Frontal cortex (tissue), 4 donors: Measurements from ENCODE around the gene DLG5. TPM values are rescaled to one million over a fixed set of nuclear protein-coding genes. Genes with fewer than 3 reads are reported as not detected.

Source experiments
- DNase-seq, 2 donors: peaks; one replicate each; pipeline ENCODE4 v3.0.0; 2012; ENCODE audit warnings: low spot score in 2 of 2
- FAIRE-seq: peaks from 2 replicates; lab custom pipeline; 2012; peaks lifted over from hg19 to GRCh38; lab: Jason Lieb, UNC
- total RNA-seq: library from RNA; depleted of rRNA; stranded (reverse); fragments of >200 nt; gene quantifications from one replicate; pipeline ENCODE4 v1.2.3, GENCODE V29; 2014
- donor health status: control.
- donor health status: control.
- donor health status: control.

DLG5 gene
- total RNA-seq, 1 donor from 2014 or later, result 33.4 TPM

DNA sequence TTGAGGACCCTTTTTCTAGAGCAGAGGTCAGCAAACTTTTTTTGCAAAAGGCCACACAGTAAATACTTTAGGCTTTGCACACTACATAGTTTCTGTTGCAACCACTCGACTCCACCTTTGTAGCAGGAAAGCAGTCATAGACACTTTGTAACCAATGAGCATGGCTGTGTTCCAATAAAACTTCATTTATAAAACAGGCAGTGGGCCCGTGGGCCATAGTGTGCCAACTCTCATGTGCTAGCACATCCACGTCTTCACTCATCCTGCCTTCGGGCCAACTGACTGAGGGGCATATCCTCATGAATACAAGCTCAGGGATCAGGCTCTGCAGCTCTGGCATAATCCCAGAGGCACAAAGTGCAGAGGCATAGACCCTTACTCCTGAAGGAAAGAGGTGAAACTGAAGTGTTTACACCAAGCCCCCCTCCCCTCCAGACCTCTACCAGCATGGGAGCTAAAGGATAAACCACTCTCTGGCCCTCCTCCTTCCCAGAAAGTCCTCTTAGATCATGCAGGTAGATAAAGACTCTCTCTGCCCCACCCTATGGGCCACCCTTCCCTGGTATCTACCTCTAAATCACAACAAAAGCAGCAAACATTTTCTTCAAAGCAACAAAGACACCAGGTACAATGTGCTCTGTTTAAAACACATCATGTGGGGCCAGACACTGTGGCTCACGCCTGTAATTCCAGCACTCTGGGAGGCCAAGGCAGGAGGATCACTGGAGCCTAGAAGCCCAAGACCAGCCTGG, 71.0 kb downstream of the DLG5 start:
- DNase-seq (no peak), FAIRE-seq (no peak)

DNA sequence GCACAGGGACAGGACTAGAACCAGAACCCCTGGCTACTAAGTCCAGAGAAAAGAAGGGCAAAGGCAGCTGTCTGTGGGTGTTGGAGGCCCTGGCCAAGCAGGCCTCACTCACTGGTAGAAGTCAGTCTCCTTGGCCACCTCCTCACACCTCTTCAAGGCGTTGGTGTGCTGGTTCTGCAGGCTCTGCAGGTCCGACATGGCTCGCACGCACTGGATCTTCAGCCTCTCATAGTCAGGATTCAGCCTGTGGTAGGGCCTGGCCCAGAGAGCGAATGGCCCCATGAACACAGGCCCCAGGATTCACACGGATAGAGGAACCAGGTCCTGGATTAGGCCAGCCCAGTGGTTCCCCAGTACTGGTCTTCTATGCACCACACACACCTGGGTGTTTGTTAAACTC, 72.4 kb downstream of the DLG5 start:
- FAIRE-seq, result no peak

DNA sequence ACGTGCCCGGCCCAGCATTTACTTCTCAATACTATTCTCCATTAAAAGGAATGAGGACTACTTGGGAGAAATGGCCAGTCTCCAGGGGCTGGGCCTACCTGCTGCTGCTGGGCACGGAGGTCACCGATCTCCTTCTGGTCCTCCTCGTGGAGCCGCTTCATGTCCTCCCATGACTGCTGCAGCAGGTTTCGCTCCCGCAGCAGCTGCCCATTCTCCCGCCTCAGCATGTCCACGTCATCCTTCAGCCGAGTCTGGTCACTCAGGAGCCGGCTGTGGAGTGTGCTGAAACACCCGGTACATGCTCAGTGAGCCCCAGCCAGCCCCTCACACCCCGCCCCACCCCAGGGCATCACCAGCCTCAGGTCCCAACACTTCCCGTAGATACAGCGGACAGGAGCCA, 73.3 kb downstream of the DLG5 start:
- DNase-seq, result no peak
- FAIRE-seq, result no peak

More for the DNA sequence above, 72.4 kb downstream of the DLG5 start:
- no peak for DNase-seq

DNA sequence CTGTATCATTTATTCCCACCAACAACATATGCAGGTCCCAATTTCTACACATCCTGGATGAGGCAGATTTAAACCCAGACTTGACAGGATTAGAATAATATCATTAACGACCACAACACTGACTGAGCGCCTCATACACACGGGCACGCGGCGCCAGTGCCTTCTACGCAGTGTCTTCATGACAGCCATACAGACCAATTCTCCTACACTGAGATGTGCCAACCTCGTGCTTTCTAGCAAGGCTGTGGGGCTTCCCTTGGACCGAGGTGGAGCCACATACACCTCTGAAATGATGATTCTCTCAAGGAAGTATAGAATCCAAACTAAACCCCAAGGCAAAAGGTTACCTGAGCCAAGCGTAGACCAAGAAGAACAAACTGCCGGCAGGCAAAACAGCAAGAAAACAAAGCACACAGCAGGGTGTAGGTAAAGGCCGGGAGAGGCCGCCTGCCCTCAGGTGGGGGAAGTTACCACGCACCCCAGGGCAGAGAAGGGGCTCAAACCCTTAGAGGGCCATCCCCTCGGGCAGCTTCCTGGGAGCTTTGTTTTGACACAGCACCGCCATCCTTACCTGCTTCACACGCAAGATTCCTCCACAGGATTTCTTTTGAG, 75.8 kb downstream of the DLG5 start:
- FAIRE-seq, result no peak
- no peak for DNase-seq

DNA sequence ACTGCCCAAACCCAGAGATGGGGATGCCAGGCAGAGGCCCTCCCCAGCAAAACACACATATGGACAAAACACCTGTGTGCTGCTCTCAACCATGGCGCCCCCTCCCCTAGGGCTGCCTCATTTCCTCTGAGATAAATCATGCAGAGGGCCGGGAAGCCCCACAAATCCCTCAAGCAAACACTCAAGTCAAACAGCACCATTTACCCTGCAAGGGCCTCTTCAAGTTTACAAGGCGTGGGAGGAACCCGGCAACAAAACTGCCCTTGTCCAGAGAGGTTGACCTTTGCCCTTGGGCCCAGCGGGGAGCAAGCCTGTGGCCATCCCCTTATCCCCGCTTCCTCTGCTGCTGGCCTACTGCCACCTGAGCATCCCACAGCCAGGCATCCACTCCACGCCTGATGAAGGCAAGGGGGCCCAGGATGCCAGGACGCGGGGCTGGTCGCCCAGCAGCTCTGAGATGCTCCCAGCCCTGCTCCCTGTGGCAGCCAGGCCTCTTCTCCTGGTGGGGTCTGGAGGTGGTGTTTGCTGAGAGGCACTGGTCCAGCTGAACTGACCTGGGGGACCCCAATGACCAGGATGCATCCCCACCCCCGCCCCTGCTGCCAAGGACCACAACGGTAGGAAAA, 77.4 kb downstream of the DLG5 start:
- no peak for DNase-seq
- FAIRE-seq, result no peak

DNA sequence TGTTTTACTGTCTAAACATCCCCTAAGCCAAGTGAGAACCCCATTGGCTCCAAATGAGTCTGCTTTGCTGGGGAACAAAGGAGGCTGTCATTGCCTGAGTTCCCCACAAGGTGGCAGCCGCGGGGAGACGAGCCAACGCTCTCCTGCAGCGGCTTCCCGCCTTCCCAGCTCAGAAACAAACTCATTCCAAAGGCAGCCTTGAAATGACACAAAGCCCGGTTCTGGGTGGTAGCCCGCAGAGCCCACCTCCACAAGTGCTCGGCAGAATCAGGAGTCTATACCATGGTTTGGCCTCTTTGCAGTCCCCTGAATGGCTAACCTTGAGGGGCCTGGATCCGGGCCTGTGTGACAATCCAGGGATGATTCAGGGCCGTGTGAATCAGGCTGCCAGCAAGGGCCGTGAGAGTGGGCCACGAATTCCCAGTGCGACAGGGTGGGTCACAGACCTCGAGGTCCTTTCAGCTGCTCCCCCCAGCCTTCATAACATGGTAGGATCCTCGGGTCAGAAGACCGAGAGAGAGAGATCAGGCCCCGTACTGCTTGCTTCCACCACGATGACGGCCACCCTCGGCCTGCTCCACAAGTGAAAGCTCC, 79.7 kb downstream of the DLG5 start:
- FAIRE-seq, result no peak
- DNase-seq, result peak; percentile 65 to 82

DNA sequence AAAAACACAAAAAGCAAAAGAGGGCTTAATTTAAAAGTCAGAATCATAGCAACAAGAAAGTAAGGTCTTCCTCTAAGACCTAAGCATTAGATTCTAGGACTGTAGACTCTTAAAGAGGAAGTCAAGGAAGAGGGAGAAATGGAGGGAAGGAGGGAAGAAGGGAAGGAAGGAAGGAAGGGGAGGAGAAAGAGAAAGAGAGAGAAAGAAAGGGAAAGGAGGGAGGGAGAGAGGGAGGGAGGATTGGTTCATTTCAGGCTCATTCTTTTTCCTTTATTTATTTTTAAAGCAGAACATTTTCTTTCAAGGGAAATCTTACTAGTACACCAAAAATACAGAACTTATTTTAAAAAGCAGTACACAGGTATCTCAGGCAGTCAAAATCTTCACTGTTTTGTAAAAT, 81.1 kb downstream of the DLG5 start:
- FAIRE-seq, result no peak
- no peak for DNase-seq

DNA sequence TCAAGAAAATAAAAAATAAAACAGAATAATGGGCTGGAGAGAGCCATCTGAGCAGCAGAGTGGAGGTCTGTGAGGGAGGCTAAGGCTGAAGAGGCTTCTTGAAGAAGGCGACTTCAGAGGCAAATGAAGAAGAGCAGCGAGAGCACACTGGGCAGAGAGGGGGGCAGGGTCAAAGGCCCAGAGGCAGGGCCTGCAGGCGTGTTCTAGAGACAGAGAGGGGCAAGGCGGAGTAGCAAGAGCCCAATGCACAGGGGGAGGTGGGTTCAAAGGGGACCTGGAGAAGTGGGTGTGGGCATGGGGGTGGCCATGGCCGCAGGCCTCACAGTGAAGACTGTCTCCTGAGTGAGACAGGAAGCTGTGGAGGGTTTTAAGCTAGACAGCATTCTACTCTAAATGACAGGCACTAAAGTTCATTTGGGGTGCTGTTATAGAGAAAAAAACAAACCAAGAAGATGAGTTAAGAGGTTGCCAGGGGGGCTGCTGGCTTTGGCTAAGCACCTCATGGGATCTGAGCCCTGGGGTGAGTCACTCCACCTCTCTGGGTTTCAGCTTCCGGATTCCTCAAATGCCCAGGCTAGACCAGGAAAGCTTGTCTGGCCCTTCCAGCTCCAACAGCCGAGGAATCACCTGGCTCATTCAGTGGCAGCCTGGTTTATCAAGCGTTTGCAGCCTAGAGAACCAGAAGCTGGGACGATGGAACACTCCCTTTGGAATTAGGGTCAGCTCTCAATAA, 81.7 kb downstream of the DLG5 start:
- DNase-seq (no peak), FAIRE-seq (no peak)

DNA sequence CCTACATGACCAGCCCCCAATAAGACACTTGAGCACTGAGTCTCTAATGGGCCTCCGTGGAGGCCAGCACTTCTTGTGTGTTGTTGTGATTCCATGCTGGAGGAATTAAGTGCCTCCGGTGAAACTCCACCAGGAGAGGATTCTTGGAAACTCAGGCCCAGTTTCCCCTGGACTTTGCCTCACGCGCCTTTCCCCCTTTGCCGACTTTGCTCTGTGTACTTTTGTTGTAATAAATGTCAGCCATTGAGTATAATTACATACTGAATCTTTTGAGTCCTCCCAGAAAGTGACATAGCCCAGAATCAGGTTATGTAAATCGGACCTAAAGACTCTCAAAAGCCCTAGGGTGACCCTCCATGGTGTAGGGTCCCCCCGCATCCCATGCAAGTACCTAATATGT, 82.4 kb downstream of the DLG5 start:
- FAIRE-seq (no peak), DNase-seq (no peak)

DNA sequence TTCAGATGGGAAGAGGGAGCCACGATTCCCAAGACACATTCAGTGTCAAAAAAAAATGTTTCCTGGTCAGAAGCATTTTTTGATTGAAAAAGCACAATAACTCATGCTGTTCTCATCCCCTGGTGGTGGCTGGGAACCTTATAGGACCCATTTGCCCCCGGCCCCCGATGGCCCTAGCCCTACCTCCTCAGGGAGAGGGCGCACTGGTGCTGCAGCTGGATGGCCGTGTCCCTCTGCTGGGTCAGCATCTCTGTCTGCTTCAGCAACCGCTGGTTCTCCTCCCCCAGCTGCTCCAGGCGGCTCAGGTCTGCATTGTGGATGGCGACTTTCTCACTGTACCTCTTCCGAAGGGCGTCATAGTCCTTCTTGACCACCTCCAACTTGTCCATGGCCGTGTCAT, 83.3 kb downstream of the DLG5 start:
- DNase-seq (no peak), FAIRE-seq (no peak)

DNA sequence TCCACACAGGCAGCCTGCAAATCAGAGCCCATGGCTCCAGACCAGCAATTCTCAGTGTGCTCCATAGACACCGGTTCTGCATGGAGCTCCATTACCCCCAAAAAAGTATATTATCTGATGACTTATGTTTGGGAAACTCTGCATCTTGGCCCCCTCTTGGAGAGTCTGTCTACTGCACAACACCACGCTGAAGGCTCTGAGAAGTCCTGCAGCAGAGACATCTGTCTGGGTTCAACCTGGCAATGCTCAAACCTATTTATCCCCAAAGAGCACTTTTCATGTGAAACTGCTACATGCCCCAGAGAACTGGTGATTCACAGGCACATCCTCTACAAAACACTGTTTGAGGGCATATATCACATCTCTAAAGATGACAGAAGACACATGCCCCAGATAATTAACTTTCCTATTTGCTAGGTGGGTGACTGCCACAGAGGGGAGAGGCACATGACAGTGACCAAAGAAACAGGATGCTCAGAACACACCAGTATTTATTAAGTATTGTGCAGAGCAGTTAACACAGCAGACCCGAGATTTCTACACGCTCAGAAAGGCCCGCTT, 83.8 kb downstream of the DLG5 start:
- DNase-seq (no peak), FAIRE-seq (no peak)

DNA sequence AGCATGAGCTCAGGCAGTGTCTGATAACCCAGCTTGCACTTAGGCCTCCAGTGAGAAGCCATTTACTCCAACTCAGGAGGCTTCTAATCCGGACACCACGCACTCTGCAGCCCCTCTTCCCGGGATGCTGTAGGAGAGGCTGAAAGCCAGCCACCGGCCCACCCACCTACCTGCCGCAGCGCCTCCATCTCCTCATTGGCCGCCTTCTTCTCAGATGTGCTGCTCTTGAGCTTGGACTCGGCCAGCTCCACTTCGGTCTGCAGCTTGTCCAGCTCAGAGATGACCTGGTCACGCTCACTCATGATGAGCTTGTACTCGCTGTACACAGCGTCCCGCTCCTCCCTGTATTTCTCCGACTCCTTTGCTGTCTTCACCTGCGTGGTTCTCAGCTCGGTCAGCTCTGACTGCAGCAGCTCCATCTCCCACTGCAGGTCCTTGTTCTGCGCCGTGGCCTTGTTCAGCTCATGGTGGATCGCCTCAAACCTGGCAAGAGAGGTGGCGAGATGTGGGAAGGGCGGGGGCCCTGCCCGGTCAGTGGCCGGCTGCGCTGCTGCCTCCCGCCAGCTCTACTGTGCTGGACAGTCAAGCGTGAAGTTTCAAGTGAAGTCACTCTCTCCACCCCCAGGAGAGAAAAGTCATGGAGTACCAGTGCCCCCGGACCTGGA, 84.7 kb downstream of the DLG5 start:
- FAIRE-seq, result no peak

DNA sequence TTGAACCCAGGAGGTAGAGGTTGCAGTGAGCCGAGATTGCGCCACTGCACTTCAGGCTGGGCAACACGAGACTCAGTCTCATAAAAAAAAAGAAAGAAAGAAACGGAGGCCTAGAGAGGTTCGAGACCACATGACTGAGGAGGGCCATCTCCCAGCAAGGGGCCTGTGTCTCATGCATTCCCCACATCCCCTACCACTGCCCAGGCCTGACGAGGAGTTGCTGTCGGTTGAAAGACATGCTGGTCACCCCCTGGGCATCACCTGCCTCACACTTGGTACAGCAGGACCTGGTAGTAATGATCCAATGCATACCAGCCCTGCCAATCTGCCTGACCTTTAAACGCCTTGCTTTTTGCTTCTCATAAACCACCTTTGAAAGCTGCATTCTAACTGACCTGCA, 85.9 kb downstream of the DLG5 start:
- FAIRE-seq, result no peak
- DNase-seq, result no peak

More for the DNA sequence above, 84.7 kb downstream of the DLG5 start:
- DNase-seq, result no peak

DNA sequence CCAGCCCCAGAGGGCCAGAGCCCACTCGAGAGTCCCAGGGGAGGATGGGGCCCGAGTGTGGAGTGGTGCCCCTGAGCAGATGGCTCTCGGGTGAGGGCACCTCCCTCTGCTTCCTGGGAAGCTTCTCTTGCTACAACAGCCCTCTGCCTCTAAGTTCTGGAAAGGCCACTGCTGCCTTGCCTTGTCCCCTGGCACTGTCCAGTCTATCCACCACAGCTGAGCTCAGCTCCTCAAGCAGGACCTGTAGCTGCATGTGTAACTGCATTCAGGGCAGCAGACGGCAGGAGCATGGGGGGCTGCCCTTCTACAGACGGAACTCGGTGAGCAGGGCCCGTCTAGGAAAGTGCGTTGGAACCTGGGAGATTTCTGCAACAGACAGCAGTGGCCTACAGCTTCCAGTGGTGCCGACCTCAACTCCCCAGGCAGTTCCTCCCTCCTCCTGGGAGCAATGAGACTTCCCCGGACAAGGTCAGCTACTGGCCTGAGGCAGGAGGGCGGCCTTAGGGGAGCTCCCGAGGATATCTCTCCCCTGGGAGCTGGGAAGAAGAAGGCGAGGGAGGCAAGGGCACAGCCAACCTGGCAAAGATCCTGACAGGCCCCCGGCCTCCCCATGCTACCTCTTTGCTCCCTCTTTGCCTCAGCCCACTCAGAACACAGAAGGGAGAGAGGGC, 88.5 kb downstream of the DLG5 start:
- FAIRE-seq (no peak), DNase-seq (no peak)

DNA sequence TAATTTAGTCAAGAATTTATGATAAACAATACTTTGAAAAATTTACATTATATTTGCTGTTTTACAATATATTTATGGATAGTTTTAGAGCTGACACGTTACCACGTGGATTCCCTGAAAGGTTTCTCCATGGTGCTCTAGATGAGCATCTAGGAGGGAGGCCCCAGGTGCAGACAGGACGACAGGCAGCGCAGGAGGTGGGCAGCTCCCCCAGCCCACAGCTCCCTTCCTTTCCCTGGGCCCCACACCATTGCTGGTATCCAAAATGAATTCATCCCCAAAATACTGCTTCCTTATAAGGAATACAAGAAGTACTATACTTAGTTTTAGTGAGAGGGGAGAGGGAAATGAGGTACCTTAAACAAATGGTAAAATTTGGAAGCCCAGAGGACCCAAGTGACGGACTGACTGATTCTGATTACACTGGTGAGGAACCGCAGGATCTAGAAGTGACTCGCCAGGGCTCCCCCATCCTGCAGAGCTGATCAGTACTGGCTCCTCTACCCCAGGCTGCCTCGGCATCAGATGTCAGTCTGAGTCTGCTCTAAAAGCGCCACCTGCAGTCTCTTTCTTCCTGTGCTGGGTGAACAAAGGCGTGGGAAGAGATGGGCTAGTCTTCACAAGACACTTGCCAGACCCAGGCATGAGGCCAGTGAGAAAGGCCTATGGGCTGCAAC, 89.2 kb downstream of the DLG5 start:
- FAIRE-seq (no peak), DNase-seq (peak in 1 of 2 donors; percentile 46)

DNA sequence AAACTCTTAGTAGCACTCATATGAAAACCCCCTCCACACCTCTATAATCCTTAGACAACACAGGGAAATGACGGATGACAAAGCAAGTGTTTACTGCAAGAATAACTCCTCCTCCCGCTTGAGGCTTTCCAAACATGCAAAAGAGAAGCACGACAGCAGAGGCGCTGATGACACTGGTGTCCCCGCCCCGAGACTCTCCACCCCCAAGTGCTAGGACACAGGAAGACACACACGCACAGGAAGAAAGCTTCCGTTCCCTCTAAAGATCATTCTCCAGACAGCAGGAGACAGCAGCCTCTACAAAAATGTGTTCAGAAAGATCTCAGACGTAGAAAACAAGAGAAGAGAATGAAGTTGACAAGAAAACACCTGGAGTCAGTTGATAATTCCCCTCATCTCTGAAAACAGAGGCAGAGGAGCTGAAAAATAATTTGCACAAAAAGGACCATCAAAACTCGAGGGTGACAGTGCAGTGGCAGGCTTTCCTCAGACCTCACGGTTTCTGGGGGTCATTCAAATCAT, 90.2 kb downstream of the DLG5 start:
- FAIRE-seq (no peak), DNase-seq (peak in 1 of 2 donors; percentile 55)

DNA sequence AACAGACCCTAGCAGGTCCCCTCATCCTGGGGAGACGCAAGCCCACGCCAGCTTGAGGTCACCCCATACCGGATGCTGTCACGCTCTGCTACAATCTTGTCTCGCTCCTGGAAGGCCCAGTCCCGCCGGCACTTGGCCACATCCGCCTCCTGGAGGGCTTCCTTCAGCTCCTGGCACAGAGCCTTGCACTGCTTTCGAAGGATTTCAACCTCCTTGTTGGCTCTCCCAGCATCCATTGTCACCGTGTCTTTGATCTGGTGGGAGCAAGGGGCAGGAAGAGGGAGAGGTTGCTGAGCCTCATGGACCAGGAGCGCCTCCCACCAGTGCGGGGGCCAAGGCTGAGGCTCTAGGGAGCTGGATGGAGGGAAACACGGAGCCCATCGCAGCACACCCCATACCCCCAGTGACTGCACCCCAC, 90.9 kb downstream of the DLG5 start:
- FAIRE-seq, result no peak
- no peak for DNase-seq
